WTC11 (cell line): ENCODE measurements around the gene INA. TPM values are rescaled to one million over a fixed set of nuclear protein-coding genes. Genes with fewer than 3 reads are reported as not detected.
A peak's percentile ranks its signal among the peaks of the same experiment; 100 is the strongest.

Source experiments
- ATAC-seq: fragments of 200-7000 bp; cut with Tn5 transposase; 2 replicates; pipeline ENCODE4 v1.10.0; 2021; ENCODE audit warnings: mild to moderate bottlenecking, moderate library complexity
- CTCF ChIA-PET: fragments of 300-600 bp; sonication (Branson Sonifier 250); formaldehyde crosslinking; loops from one replicate; lab custom pipeline; 2021; ENCODE audit warnings: antibody characterized with exemption; lab: Charles Lee
- POLR2A ChIA-PET: fragments of 350-600 bp; sonication (Branson Sonifier 250); formaldehyde crosslinking; loops from one replicate; lab custom pipeline; 2021; ENCODE audit warnings: antibody characterized with exemption; lab: Charles Lee
- DNase-seq: peaks from one replicate; pipeline ENCODE4 v3.0.0; 2021; ENCODE audit warnings: low spot score
- H3K27ac Mint-ChIP-seq: 2 replicates; pipeline ENCODE4 v1.8.0; 2021; ENCODE audit warnings: mixed read lengths
- H3K27me3 Mint-ChIP-seq: 2 replicates; pipeline ENCODE4 v1.8.0; 2021; ENCODE audit warnings: low read depth, mild to moderate bottlenecking, moderate library complexity, mixed read lengths
- H3K36me3 Mint-ChIP-seq: 2 replicates; pipeline ENCODE4 v1.8.0; 2021; ENCODE audit warnings: mixed read lengths
- H3K4me1 Mint-ChIP-seq: 2 replicates; pipeline ENCODE4 v1.8.0; 2022; ENCODE audit warnings: mixed read lengths
- H3K4me3 Mint-ChIP-seq: 2 replicates; pipeline ENCODE4 v1.8.0; 2021; ENCODE audit warnings: mild to moderate bottlenecking, moderate library complexity, mixed read lengths
- H3K9me3 Mint-ChIP-seq: 2 replicates; pipeline ENCODE4 v1.8.0; 2021; ENCODE audit warnings: mixed read lengths
- AFF4 ChIP-seq: sonication (generic); formaldehyde crosslinking; IDR thresholded peaks from 2 replicates; pipeline ENCODE4 v1.8.1; 2023; ENCODE audit warnings: mild to moderate bottlenecking, missing genetic modification reagents, borderline replicate concordance
- ARID4B ChIP-seq: sonication (generic); formaldehyde crosslinking; IDR thresholded peaks from 2 replicates; pipeline ENCODE4 v1.8.0; 2023; ENCODE audit warnings: missing genetic modification reagents, mild to moderate bottlenecking, borderline replicate concordance
- ATF2 ChIP-seq: sonication (generic); formaldehyde crosslinking; IDR thresholded peaks from 2 replicates; pipeline ENCODE4 v1.8.1; 2022; ENCODE audit warnings: low read depth, missing genetic modification reagents, borderline replicate concordance
- ATF6 ChIP-seq: sonication (generic); formaldehyde crosslinking; IDR thresholded peaks from 2 replicates; pipeline ENCODE4 v1.8.1; 2023; ENCODE audit warnings: mild to moderate bottlenecking, missing genetic modification reagents
- CREB1 ChIP-seq: sonication (generic); formaldehyde crosslinking; IDR thresholded peaks from 2 replicates; pipeline ENCODE4 v1.8.0; 2023; ENCODE audit warnings: mild to moderate bottlenecking, missing genetic modification reagents
- ERG ChIP-seq: fragments of 250-450 bp; sonication (Bioruptor Pico); IDR thresholded peaks from 2 replicates; pipeline ENCODE4 v1.8.0; 2021; ENCODE audit warnings: mild to moderate bottlenecking
- FOXK1 ChIP-seq: sonication (generic); formaldehyde crosslinking; IDR thresholded peaks from 2 replicates; pipeline ENCODE4 v1.8.0; 2022; ENCODE audit warnings: mild to moderate bottlenecking, moderate library complexity, missing genetic modification reagents
- GABPB1 ChIP-seq: sonication (generic); formaldehyde crosslinking; IDR thresholded peaks from 2 replicates; pipeline ENCODE4 v1.8.1; 2023; ENCODE audit warnings: mild to moderate bottlenecking, missing genetic modification reagents
- GTF2I ChIP-seq: fragments of 250-450 bp; sonication (Bioruptor Pico); conservative IDR thresholded peaks from 2 replicates; pipeline ENCODE4 v1.4.0; 2021; ENCODE audit warnings: mild to moderate bottlenecking
- JUN ChIP-seq: sonication (generic); formaldehyde crosslinking; IDR thresholded peaks from 2 replicates; pipeline ENCODE4 v1.8.0; 2023; ENCODE audit warnings: mild to moderate bottlenecking, missing genetic modification reagents
- NFATC4 ChIP-seq: fragments of 250-450 bp; sonication (Bioruptor Pico); IDR thresholded peaks from 2 replicates; pipeline ENCODE4 v1.9.0; 2021; ENCODE audit warnings: mild to moderate bottlenecking
- NR2C2 ChIP-seq: sonication (generic); formaldehyde crosslinking; IDR thresholded peaks from 2 replicates; pipeline ENCODE4 v1.8.0; 2022; ENCODE audit warnings: mild to moderate bottlenecking, missing genetic modification reagents
- NR3C1 ChIP-seq: sonication (generic); formaldehyde crosslinking; conservative IDR thresholded peaks from 2 replicates; pipeline ENCODE4 v1.8.1; 2023; ENCODE audit warnings: low read depth, mild to moderate bottlenecking, missing genetic modification reagents
- USF1 ChIP-seq: sonication (generic); formaldehyde crosslinking; IDR thresholded peaks from 2 replicates; pipeline ENCODE4 v1.8.0; 2022; ENCODE audit warnings: mild to moderate bottlenecking, missing genetic modification reagents
- ZNF138 ChIP-seq: sonication (generic); formaldehyde crosslinking; conservative IDR thresholded peaks from 2 replicates; pipeline ENCODE4 v1.8.1; 2022; ENCODE audit warnings: mild to moderate bottlenecking, moderate library complexity, missing genetic modification reagents
- ZNF263 ChIP-seq: sonication (generic); formaldehyde crosslinking; IDR thresholded peaks from 2 replicates; pipeline ENCODE4 v1.8.1; 2022; ENCODE audit warnings: low read depth, mild to moderate bottlenecking, moderate library complexity, missing genetic modification reagents
- ZNF396 ChIP-seq: fragments of 250-450 bp; sonication (Bioruptor Pico); IDR thresholded peaks from 2 replicates; pipeline ENCODE4 v1.8.0; 2021; ENCODE audit warnings: mild to moderate bottlenecking, moderate library complexity, borderline replicate concordance
- ZNF423 ChIP-seq: fragments of 250-450 bp; sonication (Bioruptor Pico); IDR thresholded peaks from 2 replicates; pipeline ENCODE4 v2.1.2; 2022; ENCODE audit warnings: mild to moderate bottlenecking, moderate library complexity
- ZNF425 ChIP-seq: fragments of 250-450 bp; sonication (Bioruptor Pico); conservative IDR thresholded peaks from 2 replicates; pipeline ENCODE4 v1.9.0; 2021; ENCODE audit warnings: mild to moderate bottlenecking
- ZNF671 ChIP-seq: fragments of 250-450 bp; sonication (Bioruptor Pico); IDR thresholded peaks from 2 replicates; pipeline ENCODE4 v1.8.0; 2021; ENCODE audit warnings: mild to moderate bottlenecking
- total RNA-seq: library from RNA; stranded (reverse); gene quantifications from 3 replicates; pipeline ENCODE4 v1.2.3, GENCODE V29; 2021

The INA gene
- total RNA-seq, 1 experiment from 2014 or later, result 20.3 TPM

GRCh38 chr10:103278537-103278823 lies 1.5 kb downstream of the INA start (continued):
- TF ChIP-seq AFF4 (no peak), NR2C2 (CRISPR knock-in tag) (no peak), NR3C1 (CRISPR knock-in tag) (no peak), ERG (CRISPR knock-in tag) (no peak), GTF2I (no peak)

GRCh38 chr10:103278862-103279298 lies 1.9 kb downstream of the INA start:
- no peaks in the 10 kb centered on the region for H3K36me3 Mint-ChIP-seq
- TF ChIP-seq FOXK1 (CRISPR knock-in tag) (peak; percentile 61; the same call in 1 of the 2 replicates), NFATC4 (no peak), CREB1 (0 out of 2 replicates have a peak, but pooled peaks have one; percentile 62), ARID4B (peak; percentile 89), ZNF396 (no peak), ATF2 (peak; percentile 34; the same call in 1 of the 2 replicates), USF1 (CRISPR knock-in tag) (0 out of 2 replicates have a peak, but pooled peaks have one; percentile 2), ZNF423 (CRISPR knock-in tag) (no peak), ZNF263 (CRISPR knock-in tag) (no peak), JUN (CRISPR knock-in tag) (peak; percentile 85; the same call in 1 of the 2 replicates), ATF6 (CRISPR knock-in tag) (no peak), ZNF138 (no peak), ZNF671 (CRISPR knock-in tag) (no peak), ZNF425 (CRISPR knock-in tag) (no peak), GABPB1 (CRISPR knock-in tag) (0 out of 2 replicates have a peak, but pooled peaks have one; percentile 19)

More at GRCh38 chr10:103278862-103279298, 1.9 kb downstream of the INA start:
- Mint-ChIP-seq H3K9me3 (no peaks in the 10 kb centered on the region), H3K4me3 (peak overlapping the region; percentile 64), H3K27me3 (peaks cover 69% of the 10 kb centered on the region), H3K27ac (no peak overlapping the region), H3K4me1 (peaks cover 40% of the 10 kb centered on the region)
- no peak for ATAC-seq
- POLR2A ChIA-PET, result interaction anchor here (0.6 kb wide), 2 partner anchors 24 to 310 kb away, joined by 3 to 6 read pairs; no protein-coding TSS in a partner anchor
- CTCF ChIA-PET, result interaction anchor here (0.5 to 1.1 kb wide), 3 partner anchors 9 to 71 kb away, joined by 3 read pairs; no protein-coding TSS in a partner anchor
- peak; percentile 71 for DNase-seq
